Esophagus squamous epithelium (tissue), 4 donors: ENCODE results near the gene OR10V1.

Experiments used
- CTCF ChIP-seq, 6 experiments: fragments of 450-650 bp in 4 of 6; fragments of 200-600 bp in 2 of 6; sonication (generic) in 2 of 6; IDR thresholded peaks; one replicate each; pipeline ENCODE4 v1.5.1; 2016 to 2019; ENCODE audit warnings: antibody characterized with exemption in 6 of 6, mild to moderate bottlenecking in 4 of 6, moderate library complexity in 4 of 6
- POLR2A ChIP-seq, 4 donors: fragments of 450-650 bp; IDR thresholded peaks; one replicate each; pipeline ENCODE4 v1.6.1; 2017; ENCODE audit warnings: antibody characterized with exemption in 4 of 4, mild to moderate bottlenecking in 4 of 4, moderate library complexity in 3 of 4

DNA sequence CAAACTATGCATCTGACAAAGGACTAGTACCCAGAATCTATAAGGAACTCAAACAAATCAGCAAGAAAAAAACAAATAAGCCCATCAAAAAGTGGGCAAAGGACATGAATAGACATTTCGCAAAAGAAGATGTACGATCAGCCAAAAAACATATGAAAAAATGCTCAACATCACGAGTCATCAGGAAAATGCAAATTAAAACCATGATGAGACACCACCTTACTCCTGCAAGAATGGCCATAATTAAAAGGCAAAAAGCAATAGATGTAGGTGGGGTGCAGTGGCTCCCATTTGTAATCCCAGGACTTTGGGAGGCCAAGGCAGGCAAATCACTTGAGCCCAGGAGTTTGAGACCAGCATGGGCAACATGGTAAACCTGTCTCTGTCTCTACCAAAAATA lies 10.4 kb upstream of the OR10V1 start:
- no peak for TF ChIP-seq CTCF (IDR thresholded peaks at IDR 0.05)
- no peak for TF ChIP-seq POLR2A (IDR thresholded peaks at IDR 0.05)
